PC-3 (cell line): ENCODE measurements around the gene MOB3A. TPM values are rescaled to one million over a fixed set of nuclear protein-coding genes. Genes with fewer than 3 reads are reported as not detected.
A peak's percentile ranks its signal among the peaks of the same experiment; 100 is the strongest.

Source experiments
- ATAC-seq: fragments of 200-7000 bp; cut with Tn5 transposase; 2 replicates; pipeline ENCODE4 v1.9.1; 2020; ENCODE audit warnings: mild to moderate bottlenecking, moderate library complexity
- BruUV-seq: library from RNA; stranded (reverse); fragments of 400-500 nt; replicated peaks from 2 replicates; lab custom pipeline; 2021; lab: Mats Ljungman, UMichigan
- CTCF ChIA-PET: fragments of 300-600 bp; sonication (Branson Sonifier 250); formaldehyde crosslinking; loops from one replicate; lab custom pipeline; 2022; ENCODE audit warnings: antibody characterized with exemption; lab: Charles Lee
- POLR2A ChIA-PET: fragments of 300-600 bp; sonication (Branson Sonifier 250); formaldehyde crosslinking; loops from one replicate; lab custom pipeline; 2022; ENCODE audit warnings: antibody characterized with exemption; ENCODE audit not compliant: unreplicated experiment; lab: Charles Lee
- DNase-seq: peaks from one replicate; pipeline ENCODE4 v3.0.0-alpha.2; 2015
- H2AFZ ChIP-seq: fragments of 300-600 bp; sonication (generic); 2 replicates; pipeline ENCODE4 v1.6.0; 2016; ENCODE audit warnings: antibody characterized with exemption, low read length
- H3F3A ChIP-seq: fragments of 300-600 bp; sonication (generic); one replicate; pipeline ENCODE4 v1.6.0; 2017; ENCODE audit warnings: antibody characterized with exemption, low read length, control low read depth, mild to moderate bottlenecking; ENCODE audit not compliant: unreplicated experiment
- H3K27ac ChIP-seq: fragments of 300-600 bp; sonication (generic); 2 replicates; pipeline ENCODE4 v1.5.1; 2016; ENCODE audit warnings: mild to moderate bottlenecking, low read length
- H3K27me3 ChIP-seq: fragments of 300-600 bp; sonication (generic); 2 replicates; pipeline ENCODE4 v1.6.1; 2016; ENCODE audit warnings: low read length, mixed read lengths
- H3K36me3 ChIP-seq: fragments of 300-600 bp; sonication (generic); 2 replicates; pipeline ENCODE4 v1.6.1; 2016; ENCODE audit warnings: low read depth, mixed run types, low read length, mixed read lengths
- H3K4me1 ChIP-seq: fragments of 300-600 bp; sonication (generic); 2 replicates; pipeline ENCODE4 v1.5.1; 2016; ENCODE audit warnings: low read length; ENCODE audit not compliant: insufficient read depth
- H3K4me2 ChIP-seq: fragments of 300-600 bp; sonication (generic); 2 replicates; pipeline ENCODE4 v1.6.0; 2016; ENCODE audit warnings: low read length
- H3K4me3 ChIP-seq: fragments of 300-600 bp; sonication (generic); 2 replicates; pipeline ENCODE4 v1.5.1; 2016; ENCODE audit warnings: mild to moderate bottlenecking, low read length, mixed read lengths
- H3K79me2 ChIP-seq: fragments of 300-600 bp; sonication (generic); 2 replicates; pipeline ENCODE4 v1.6.1; 2017; ENCODE audit warnings: low read length, mixed read lengths
- H3K9ac ChIP-seq: fragments of 300-600 bp; sonication (generic); 2 replicates; pipeline ENCODE4 v1.6.0; 2016; ENCODE audit warnings: mild to moderate bottlenecking, low read length
- H3K9me2 ChIP-seq: fragments of 300-600 bp; sonication (generic); replicated peaks from 2 replicates; pipeline ENCODE4 v1.6.1; 2016; ENCODE audit warnings: mixed run types, low read length, mixed read lengths
- H3K9me3 ChIP-seq: fragments of 300-600 bp; sonication (generic); 2 replicates; pipeline ENCODE4 v1.6.1; 2016; ENCODE audit warnings: low read length, mixed read lengths
- H4K20me1 ChIP-seq: fragments of 300-600 bp; sonication (generic); 2 replicates; pipeline ENCODE4 v1.6.1; 2016; ENCODE audit warnings: low read length, mixed read lengths
- EZH2 ChIP-seq: fragments of 300-600 bp; sonication (generic); IDR thresholded peaks from one replicate; pipeline ENCODE4 v1.6.1; 2017; ENCODE audit warnings: antibody characterized with exemption, mild to moderate bottlenecking, low read length; ENCODE audit not compliant: unreplicated experiment
- EZH2phosphoT487 ChIP-seq: fragments of 300-600 bp; sonication (generic); IDR thresholded peaks from 2 replicates; pipeline ENCODE4 v1.6.1; 2018; ENCODE audit warnings: mild to moderate bottlenecking, antibody characterized with exemption, low read length, borderline replicate concordance
- intact Hi-C: fragments of 100-400 bp; cut with micrococcal nuclease; formaldehyde crosslinking; loops from 2 replicates; pipeline ENCODE4 v1.9.0; 2023
- total RNA-seq: library from RNA; depleted of rRNA; stranded (reverse); fragments of >200 nt; gene quantifications from 2 replicates; pipeline ENCODE4 v1.2.3, GENCODE V29; 2014
- TF ChIP-seq, protein P1 (sequence below): fragments of 300-600 bp; sonication (generic); conservative IDR thresholded peaks from 2 replicates; pipeline ENCODE4 v1.5.1; 2017; ENCODE audit warnings: antibody characterized with exemption, low read depth, mild to moderate bottlenecking, low read length

The MOB3A gene
- total RNA-seq, 1 experiment from 2014 or later: 15.1 TPM

GRCh38 chr19:2076526-2076944 lies 19.6 kb downstream of the MOB3A start:
- no peaks in the 10 kb centered on the region for H3F3A ChIP-seq
- no TSS peak for BruUV-seq
- H3K27me3 ChIP-seq: no peaks in the 10 kb centered on the region
- no peak overlapping the region for H3K4me3 ChIP-seq
- H4K20me1 ChIP-seq: no peaks in the 10 kb centered on the region
- no peak overlapping the region for H3K4me2 ChIP-seq
- TF ChIP-seq EZH2 (no peak), EZH2phosphoT487 (no peak)
- TF ChIP-seq, protein P1, sequence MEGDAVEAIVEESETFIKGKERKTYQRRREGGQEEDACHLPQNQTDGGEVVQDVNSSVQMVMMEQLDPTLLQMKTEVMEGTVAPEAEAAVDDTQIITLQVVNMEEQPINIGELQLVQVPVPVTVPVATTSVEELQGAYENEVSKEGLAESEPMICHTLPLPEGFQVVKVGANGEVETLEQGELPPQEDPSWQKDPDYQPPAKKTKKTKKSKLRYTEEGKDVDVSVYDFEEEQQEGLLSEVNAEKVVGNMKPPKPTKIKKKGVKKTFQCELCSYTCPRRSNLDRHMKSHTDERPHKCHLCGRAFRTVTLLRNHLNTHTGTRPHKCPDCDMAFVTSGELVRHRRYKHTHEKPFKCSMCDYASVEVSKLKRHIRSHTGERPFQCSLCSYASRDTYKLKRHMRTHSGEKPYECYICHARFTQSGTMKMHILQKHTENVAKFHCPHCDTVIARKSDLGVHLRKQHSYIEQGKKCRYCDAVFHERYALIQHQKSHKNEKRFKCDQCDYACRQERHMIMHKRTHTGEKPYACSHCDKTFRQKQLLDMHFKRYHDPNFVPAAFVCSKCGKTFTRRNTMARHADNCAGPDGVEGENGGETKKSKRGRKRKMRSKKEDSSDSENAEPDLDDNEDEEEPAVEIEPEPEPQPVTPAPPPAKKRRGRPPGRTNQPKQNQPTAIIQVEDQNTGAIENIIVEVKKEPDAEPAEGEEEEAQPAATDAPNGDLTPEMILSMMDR: no peak
- intact Hi-C loops: no loop called here
- H3K79me2 ChIP-seq: no peaks in the 10 kb centered on the region
- CTCF ChIA-PET: no interaction called here
- DNase-seq (no peak), ATAC-seq (no peak)
- POLR2A ChIA-PET: no interaction called here
- H2AFZ ChIP-seq: no peak overlapping the region
- H3K9me3 ChIP-seq: no peaks in the 10 kb centered on the region
- no peak overlapping the region for H3K9ac ChIP-seq
- peaks cover 2% of the 10 kb centered on the region; the same call in 1 of the 2 replicates for H3K36me3 ChIP-seq
- H3K27ac ChIP-seq: no peak overlapping the region
- no peaks in the 10 kb centered on the region for H3K4me1 ChIP-seq
- no peaks in the 10 kb centered on the region for H3K9me2 ChIP-seq

GRCh38 chr19:2072757-2073551 lies 23.2 kb downstream of the MOB3A start:
- Histone ChIP-seq H3K36me3 (peaks cover 2% of the 10 kb centered on the region; the same call in 1 of the 2 replicates), H3K4me3 (no peak overlapping the region), H3K4me1 (no peaks in the 10 kb centered on the region), H3F3A (no peaks in the 10 kb centered on the region), H3K4me2 (no peak overlapping the region), H3K27ac (no peak overlapping the region), H3K79me2 (no peaks in the 10 kb centered on the region), H3K9ac (no peak overlapping the region), H4K20me1 (no peaks in the 10 kb centered on the region), H3K27me3 (no peaks in the 10 kb centered on the region), H2AFZ (no peak overlapping the region), H3K9me2 (no peaks in the 10 kb centered on the region), H3K9me3 (no peaks in the 10 kb centered on the region)
- ATAC-seq (no peak), DNase-seq (no peak)
- intact Hi-C loops: no loop called here
- POLR2A ChIA-PET: no interaction called here
- CTCF ChIA-PET: no interaction called here
- TF ChIP-seq EZH2phosphoT487: no peak
- TF ChIP-seq, protein P1: no peak
- no peak for TF ChIP-seq EZH2
- no TSS peak for BruUV-seq

- H3F3A ChIP-seq: no peaks in the 10 kb centered on the region
- TSS peak; percentile 55 for BruUV-seq
- POLR2A ChIA-PET: no interaction called here
- no peak overlapping the region for H3K4me3 ChIP-seq
- intact Hi-C loops: no loop called here
- no peak overlapping the region for H2AFZ ChIP-seq
- no peak for TF ChIP-seq EZH2phosphoT487
- TF ChIP-seq EZH2: no peak
- TF ChIP-seq, protein P1: no peak
- H4K20me1 ChIP-seq: no peaks in the 10 kb centered on the region
- H3K9me3 ChIP-seq: no peaks in the 10 kb centered on the region
- no peak for DNase-seq
- no peaks in the 10 kb centered on the region for H3K27me3 ChIP-seq
- no peak for ATAC-seq
- H3K27ac ChIP-seq: no peak overlapping the region
- H3K36me3 ChIP-seq: peaks cover 2% of the 10 kb centered on the region; the same call in 1 of the 2 replicates
- H3K4me1 ChIP-seq: no peaks in the 10 kb centered on the region
- H3K4me2 ChIP-seq: no peak overlapping the region
- H3K9me2 ChIP-seq: no peaks in the 10 kb centered on the region
- no peaks in the 10 kb centered on the region for H3K79me2 ChIP-seq
- no peak overlapping the region for H3K9ac ChIP-seq
- CTCF ChIA-PET: no interaction called here
Measured at GRCh38 chr19:2070986-2071673, 25.0 kb downstream of the MOB3A start.
